Thoracic aorta (tissue), 2 donors: Measurements from ENCODE around the gene CAPN1. TPM values are rescaled to one million over a fixed set of nuclear protein-coding genes. Genes with fewer than 3 reads are reported as not detected.
A peak's percentile ranks its signal among the peaks of the same experiment; 100 is the strongest.
"Not testable (repeated sequence)": the region's sequence is repeated elsewhere in the genome, so short reads cannot be mapped to it uniquely, and the experiment has no call there.

ENCODE experiments used
- ATAC-seq: fragments of 150-250 bp; one replicate; pipeline ENCODE4 v1.8.0; 2017; ENCODE audit warnings: low read depth; ENCODE audit not compliant: insufficient number of reproducible peaks, low FRiP score
- DNase-seq: peaks from one replicate; pipeline ENCODE4 v3.0.0-alpha.2; 2020; ENCODE audit warnings: low spot score
- H3K27ac ChIP-seq, 2 donors: fragments of 200-600 bp; sonication (generic); 1 replicate in 1 of 2; 2 replicates in 1 of 2; pipeline ENCODE4 v1.5.1; 2016; ENCODE audit warnings: mild to moderate bottlenecking in 2 of 2, moderate library complexity in 2 of 2
- H3K27me3 ChIP-seq: fragments of 200-600 bp; sonication (generic); replicated peaks from 2 replicates; pipeline ENCODE4 v1.6.0; 2016; ENCODE audit warnings: mild to moderate bottlenecking; ENCODE audit not compliant: insufficient read depth
- H3K36me3 ChIP-seq: fragments of 200-600 bp; sonication (generic); one replicate; pipeline ENCODE4 v1.5.1; 2016
- H3K4me1 ChIP-seq, 2 donors: fragments of 200-600 bp; sonication (generic); 1 replicate in 1 of 2; 2 replicates in 1 of 2; pipeline versions ENCODE4 v1.5.1 to v1.6.0; 2016; ENCODE audit warnings: low read depth in 2 of 2, mild to moderate bottlenecking in 1 of 2; ENCODE audit not compliant: control insufficient read depth in 1 of 2
- H3K4me3 ChIP-seq: fragments of 200-600 bp; sonication (generic); 2 replicates; pipeline ENCODE4 v1.5.1; 2016; ENCODE audit warnings: mild to moderate bottlenecking
- H3K9me3 ChIP-seq: fragments of 200-600 bp; sonication (generic); 2 replicates; pipeline ENCODE4 v1.5.1; 2016
- total RNA-seq, 2 donors: library from RNA; depleted of rRNA; stranded (reverse); fragments of >200 nt; gene quantifications; one replicate each; pipeline versions ENCODE4 v1.1.0 to v1.2.3, GENCODE V29; 2016
- TF ChIP-seq, protein P1 (sequence below): fragments of 200-600 bp; sonication (generic); IDR thresholded peaks from one replicate; pipeline ENCODE4 v1.5.1; 2019; ENCODE audit warnings: antibody characterized with exemption

CAPN1 gene
- total RNA-seq, 2 donors from 2014 or later = 168 to 203 TPM

DNA sequence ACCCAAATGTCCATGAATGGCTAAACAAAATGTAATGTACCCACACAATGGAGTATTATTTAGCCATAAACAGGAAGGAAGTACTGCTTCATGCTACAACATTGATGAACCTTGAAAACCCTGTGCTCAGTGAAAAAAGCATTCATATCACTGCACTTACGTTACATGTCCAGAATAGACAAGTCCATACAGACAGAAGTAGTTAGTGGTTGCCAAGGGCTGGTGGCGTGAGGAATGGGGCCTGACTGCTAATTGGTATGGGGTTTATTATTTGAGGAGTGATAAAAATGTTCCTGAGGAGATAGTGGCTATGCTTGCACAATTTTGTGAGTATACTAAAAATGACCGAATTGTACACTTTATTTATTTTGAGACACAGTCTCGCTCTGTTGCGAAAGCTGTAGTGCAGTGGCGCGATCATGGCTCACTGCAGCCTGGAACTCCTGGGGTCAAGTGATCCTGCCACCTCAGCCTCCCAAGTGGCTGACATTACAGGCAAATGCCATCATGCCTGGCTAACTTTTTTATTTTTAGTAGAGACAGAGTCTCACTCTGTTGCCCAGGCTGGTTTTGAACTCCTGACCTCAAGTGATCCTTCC is 39.7 kb upstream of the CAPN1 start:
- ATAC-seq (no peak), DNase-seq (no peak)
- Histone ChIP-seq H3K4me1 (no peaks in the 10 kb centered on the region), H3K27me3 (no peaks in the 10 kb centered on the region), H3K9me3 (no peaks in the 10 kb centered on the region), H3K36me3 (no peaks in the 10 kb centered on the region), H3K27ac (no peak overlapping the region), H3K4me3 (no peak overlapping the region)
- TF ChIP-seq, protein P1, sequence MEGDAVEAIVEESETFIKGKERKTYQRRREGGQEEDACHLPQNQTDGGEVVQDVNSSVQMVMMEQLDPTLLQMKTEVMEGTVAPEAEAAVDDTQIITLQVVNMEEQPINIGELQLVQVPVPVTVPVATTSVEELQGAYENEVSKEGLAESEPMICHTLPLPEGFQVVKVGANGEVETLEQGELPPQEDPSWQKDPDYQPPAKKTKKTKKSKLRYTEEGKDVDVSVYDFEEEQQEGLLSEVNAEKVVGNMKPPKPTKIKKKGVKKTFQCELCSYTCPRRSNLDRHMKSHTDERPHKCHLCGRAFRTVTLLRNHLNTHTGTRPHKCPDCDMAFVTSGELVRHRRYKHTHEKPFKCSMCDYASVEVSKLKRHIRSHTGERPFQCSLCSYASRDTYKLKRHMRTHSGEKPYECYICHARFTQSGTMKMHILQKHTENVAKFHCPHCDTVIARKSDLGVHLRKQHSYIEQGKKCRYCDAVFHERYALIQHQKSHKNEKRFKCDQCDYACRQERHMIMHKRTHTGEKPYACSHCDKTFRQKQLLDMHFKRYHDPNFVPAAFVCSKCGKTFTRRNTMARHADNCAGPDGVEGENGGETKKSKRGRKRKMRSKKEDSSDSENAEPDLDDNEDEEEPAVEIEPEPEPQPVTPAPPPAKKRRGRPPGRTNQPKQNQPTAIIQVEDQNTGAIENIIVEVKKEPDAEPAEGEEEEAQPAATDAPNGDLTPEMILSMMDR = no peak

DNA sequence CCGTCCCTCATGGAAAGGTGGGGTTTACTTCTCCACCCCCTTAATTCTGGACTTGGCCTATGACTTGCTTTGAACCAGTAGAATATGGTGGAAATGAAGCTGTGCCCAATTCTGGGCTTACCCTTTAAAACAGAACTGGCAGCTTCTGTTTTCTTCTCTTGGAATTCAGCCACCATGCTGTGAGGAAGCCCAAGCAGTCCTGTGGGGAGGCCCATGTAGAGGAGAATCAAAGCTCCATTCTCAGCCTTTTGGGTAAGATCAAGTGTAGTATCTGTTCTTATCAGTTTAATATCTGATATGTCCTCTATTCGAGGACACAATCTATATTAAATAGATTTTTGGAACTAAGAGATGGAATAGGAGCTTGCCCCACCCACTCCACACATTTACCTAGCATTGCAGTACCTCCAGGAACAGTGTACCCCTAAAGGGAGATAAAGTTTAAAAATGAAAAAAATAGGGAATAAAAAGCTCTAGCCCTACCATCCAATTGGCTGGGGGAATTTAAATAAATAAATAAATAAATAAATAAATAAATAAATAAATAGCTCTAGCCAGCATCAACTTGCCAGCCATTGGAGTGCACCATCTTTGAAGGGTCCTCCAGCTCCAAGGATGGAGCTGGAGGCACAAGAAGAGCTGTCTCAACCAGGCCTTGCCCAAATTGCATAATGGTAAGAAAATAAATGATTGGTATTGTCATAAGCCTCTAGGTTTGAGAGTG is 34.2 kb upstream of the CAPN1 start:
- ATAC-seq = no peak
- Histone ChIP-seq H3K4me1 (peaks cover 6 to 11% of the 10 kb centered on the region in 2 donors), H3K4me3 (no peak overlapping the region), H3K27ac (no peak overlapping the region), H3K36me3 (no peaks in the 10 kb centered on the region), H3K9me3 (no peaks in the 10 kb centered on the region), H3K27me3 (no peaks in the 10 kb centered on the region)
- DNase-seq = no peak
- TF ChIP-seq, protein P1 = no peak

DNA sequence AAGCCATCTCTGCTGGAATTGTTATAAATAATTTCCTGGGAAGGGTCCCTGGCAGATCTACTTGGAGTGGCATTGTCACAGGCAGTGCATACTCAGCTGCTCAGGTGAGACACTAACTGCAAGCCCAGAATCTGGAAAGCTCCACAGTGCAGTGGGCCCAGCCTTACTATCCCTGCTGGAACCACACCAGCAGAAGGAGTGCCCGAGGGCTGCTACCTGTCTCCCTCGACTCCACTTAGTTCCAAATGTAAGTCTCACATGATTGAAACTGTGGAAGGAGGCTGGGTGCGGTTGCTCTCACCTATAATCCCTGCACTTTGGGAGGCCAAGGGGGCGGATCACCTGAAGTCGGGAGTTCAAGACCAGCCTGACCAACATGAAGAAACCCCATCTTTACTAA is 33.1 kb upstream of the CAPN1 start:
- Histone ChIP-seq H3K27ac (no peak overlapping the region), H3K9me3 (no peaks in the 10 kb centered on the region), H3K4me1 (peaks cover 6 to 11% of the 10 kb centered on the region in 2 donors), H3K36me3 (no peaks in the 10 kb centered on the region), H3K4me3 (no peak overlapping the region), H3K27me3 (no peaks in the 10 kb centered on the region)
- no peak for ATAC-seq
- TF ChIP-seq, protein P1 = no peak
- DNase-seq = no peak

DNA sequence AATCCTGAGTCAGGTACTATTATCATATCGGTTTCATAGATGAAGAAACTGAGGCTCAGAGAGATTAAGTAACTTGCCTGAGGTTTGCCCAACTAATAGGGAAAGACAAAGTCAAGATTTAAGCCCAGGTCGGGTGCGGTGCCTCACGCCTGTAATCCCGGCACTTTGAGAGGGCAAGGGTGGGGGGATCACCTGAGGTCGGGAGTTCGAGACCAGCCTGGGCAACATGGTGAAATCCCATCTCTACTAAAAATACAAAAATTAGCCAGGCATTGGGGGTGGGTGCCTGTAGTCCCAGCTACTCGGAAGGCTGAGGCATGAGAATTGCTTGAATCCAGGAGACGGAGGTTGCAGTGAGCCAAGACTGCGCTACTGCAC is 31.6 kb upstream of the CAPN1 start:
- not testable (repeated sequence) for ATAC-seq, H3K27me3 ChIP-seq, H3K9me3 ChIP-seq, H3K36me3 ChIP-seq, DNase-seq
- Histone ChIP-seq H3K4me1 (peaks cover 6 to 11% of the 10 kb centered on the region in 2 donors), H3K4me3 (peak overlapping the region; percentile 43), H3K27ac (peak overlapping the region; percentile 67 to 81)

DNA sequence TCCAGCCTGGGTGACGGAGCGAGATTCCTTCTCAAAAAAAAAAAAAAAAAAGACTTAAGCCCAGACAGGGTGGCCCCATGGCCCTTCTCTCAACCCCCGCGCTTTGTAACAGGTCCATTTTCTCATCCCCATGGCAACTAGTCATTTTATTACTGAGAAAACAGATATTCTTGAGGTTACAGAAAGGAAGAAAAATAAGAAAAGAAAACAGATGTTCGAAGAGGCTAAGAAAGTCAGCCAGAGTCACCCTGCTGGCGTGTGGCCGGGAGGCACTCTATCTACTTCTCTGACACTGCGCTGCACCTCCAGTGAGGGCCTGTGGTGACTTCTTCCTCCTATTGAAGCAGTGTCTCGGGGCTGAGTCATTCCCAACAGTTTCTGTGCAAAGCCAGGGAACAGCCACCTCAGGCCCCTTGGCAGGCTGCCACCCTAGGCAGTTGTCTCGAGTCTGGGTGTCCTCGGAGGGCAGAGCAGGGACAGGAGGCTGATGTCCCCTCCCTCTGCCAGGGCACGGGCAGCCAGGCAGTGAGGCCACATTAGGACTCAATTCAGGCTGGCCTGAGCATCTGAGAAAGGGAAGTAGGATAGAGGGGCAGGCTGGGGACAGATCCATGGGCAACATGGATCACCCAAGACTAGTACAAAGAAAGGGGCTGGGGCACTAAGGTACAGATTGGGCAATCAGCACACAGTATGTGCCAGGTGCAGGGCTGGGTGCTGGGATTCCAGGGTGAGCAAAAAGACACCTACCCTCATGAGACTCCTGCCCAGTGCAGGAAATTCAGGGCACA is 31.0 kb upstream of the CAPN1 start:
- H3K36me3 ChIP-seq = no peaks in the 10 kb centered on the region
- peak overlapping the region; percentile 43 for H3K4me3 ChIP-seq
- ATAC-seq (peak; percentile 81), DNase-seq (peak; percentile 85)
- peak overlapping the region; percentile 67 to 81 for H3K27ac ChIP-seq
- TF ChIP-seq, protein P1 = no peak
- H3K9me3 ChIP-seq = no peaks in the 10 kb centered on the region
- H3K4me1 ChIP-seq = peaks cover 6 to 11% of the 10 kb centered on the region in 2 donors
- no peaks in the 10 kb centered on the region for H3K27me3 ChIP-seq
